K562 (cell line): ENCODE data around the gene PITPNC1.

Source experiments
- CXXC5 ChIP-seq: fragments of 250-450 bp; sonication (Bioruptor Pico); IDR thresholded peaks from 2 replicates; pipeline ENCODE4 v1.8.0; 2022; ENCODE audit warnings: inconsistent platforms, mild to moderate bottlenecking, moderate library complexity
- HMG20B ChIP-seq: fragments of 250-450 bp; sonication (Bioruptor Pico); IDR thresholded peaks from 2 replicates; pipeline ENCODE4 v1.5.0; 2021; ENCODE audit warnings: mild to moderate bottlenecking
- KLF16 ChIP-seq: IDR thresholded peaks from 2 replicates; pipeline ENCODE4 v1.6.1; 2016; ENCODE audit warnings: antibody characterized with exemption
- POLR2A ChIP-seq: fragments of 450-650 bp; conservative IDR thresholded peaks from 2 replicates; pipeline ENCODE4 v1.6.1; 2016
- PTRF ChIP-seq: fragments of 450-650 bp; IDR thresholded peaks from 2 replicates; pipeline ENCODE4 v1.6.1; 2016; ENCODE audit warnings: mild to moderate bottlenecking, missing genetic modification characterization, missing compliant biosample characterization
- RAD21 ChIP-seq, 2 experiments: fragments of 250-450 bp in 1 of 2; fragments of 450-650 bp in 1 of 2; sonication (Bioruptor Pico) in 1 of 2; formaldehyde crosslinking in 1 of 2; IDR thresholded peaks in 1 of 2; conservative IDR thresholded peaks in 1 of 2; 2 replicates each; pipeline versions ENCODE4 v1.4.0 to v1.8.0; 2020 to 2022; ENCODE audit warnings: mild to moderate bottlenecking in 2 of 2, moderate library complexity in 1 of 2
- SIN3B ChIP-seq: fragments of 450-650 bp; IDR thresholded peaks from 2 replicates; pipeline ENCODE4 v1.6.1; 2017; ENCODE audit warnings: low read depth, mild to moderate bottlenecking, moderate library complexity
- SIRT6 ChIP-seq: IDR thresholded peaks from one replicate; pipeline ENCODE4 v1.6.1; 2012; ENCODE audit warnings: low read depth, mild to moderate bottlenecking, control low read depth, inconsistent platforms, low read length, moderate library complexity
- SP1 ChIP-seq: sonication (generic); formaldehyde crosslinking; IDR thresholded peaks from 2 replicates; pipeline ENCODE4 v1.8.1; 2022; ENCODE audit warnings: mild to moderate bottlenecking, missing genetic modification reagents
- STAT5B ChIP-seq: fragments of 250-450 bp; sonication (Bioruptor Pico); IDR thresholded peaks from 2 replicates; pipeline ENCODE4 v1.8.0; 2021; ENCODE audit warnings: mild to moderate bottlenecking, inconsistent platforms
- ZKSCAN1 ChIP-seq: fragments of 150-350 bp; IDR thresholded peaks from 2 replicates; pipeline ENCODE4 v1.6.1; 2016; ENCODE audit warnings: low read depth, low read length
- ZNF263 ChIP-seq: sonication (generic); formaldehyde crosslinking; IDR thresholded peaks from 2 replicates; pipeline ENCODE4 v1.8.0; 2022; ENCODE audit warnings: mild to moderate bottlenecking, missing genetic modification reagents, borderline replicate concordance
- ZNF717 ChIP-seq: fragments of 250-450 bp; sonication (Bioruptor Pico); IDR thresholded peaks from 2 replicates; pipeline ENCODE4 v1.5.0; 2021
- TF ChIP-seq, protein P1 (sequence below), 3 experiments: IDR thresholded peaks in 2 of 3; conservative IDR thresholded peaks in 1 of 3; 2 replicates each; pipeline ENCODE4 v1.5.1; 2011 to 2012; ENCODE audit warnings: low read length in 3 of 3, mild to moderate bottlenecking in 3 of 3, control low read depth in 2 of 3, improper control_type of control experiment in 1 of 3, inconsistent platforms in 1 of 3, low read depth in 1 of 3, mixed read lengths in 1 of 3, moderate library complexity in 1 of 3; ENCODE audit not compliant: insufficient read depth in 2 of 3

DNA sequence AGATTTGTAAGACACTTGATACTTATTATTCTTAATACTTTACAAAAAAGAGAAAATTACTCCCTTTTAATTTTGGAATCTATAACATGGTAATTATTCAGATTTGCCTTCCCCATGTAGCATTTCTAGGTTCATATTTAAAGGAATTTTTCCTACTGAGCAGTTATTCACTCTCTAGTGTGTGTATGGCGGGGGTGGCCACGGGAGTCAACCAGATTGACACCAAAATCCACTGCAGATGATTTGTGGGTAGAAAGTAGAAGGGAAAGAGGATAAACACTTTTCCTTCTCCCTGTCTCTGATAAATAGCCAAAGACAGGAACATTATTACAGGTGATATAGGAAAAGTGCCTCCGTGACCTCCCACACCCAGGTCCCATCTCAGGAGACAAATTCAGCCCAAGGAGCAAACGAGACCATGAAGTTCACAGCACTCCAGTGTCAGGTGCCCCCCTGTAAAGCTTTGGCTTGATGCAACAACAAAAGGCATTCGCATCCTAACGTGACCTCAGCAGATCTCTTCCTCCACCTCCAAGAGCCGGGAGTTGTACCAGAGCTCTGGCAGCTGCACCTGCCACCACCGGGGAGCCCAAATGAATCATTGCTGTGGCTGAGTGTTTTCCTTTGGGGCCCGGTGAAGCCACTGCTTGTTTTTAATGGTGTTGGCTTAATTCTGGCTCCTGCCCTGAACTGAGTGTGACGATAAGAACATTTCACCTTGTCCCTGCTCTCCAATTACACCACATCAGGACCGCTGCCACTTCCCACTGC, 248.0 kb downstream of the PITPNC1 start:
- TF ChIP-seq STAT5B (no peak), HMG20B (CRISPR knock-in tag) (no peak), ZNF717 (no peak), PTRF (no peak), CXXC5 (CRISPR knock-in tag) (no peak), POLR2A (no peak), KLF16 (no peak), SIN3B (no peak), ZNF263 (CRISPR knock-in tag) (no peak), SIRT6 (no peak), SP1 (CRISPR knock-in tag) (no peak), ZKSCAN1 (no peak), RAD21 (CRISPR knock-in tag; conservative IDR thresholded peaks at IDR 0.05 in 1 of 2, IDR thresholded peaks at IDR 0.05 in 1 of 2) (no peak)
- TF ChIP-seq, protein P1, sequence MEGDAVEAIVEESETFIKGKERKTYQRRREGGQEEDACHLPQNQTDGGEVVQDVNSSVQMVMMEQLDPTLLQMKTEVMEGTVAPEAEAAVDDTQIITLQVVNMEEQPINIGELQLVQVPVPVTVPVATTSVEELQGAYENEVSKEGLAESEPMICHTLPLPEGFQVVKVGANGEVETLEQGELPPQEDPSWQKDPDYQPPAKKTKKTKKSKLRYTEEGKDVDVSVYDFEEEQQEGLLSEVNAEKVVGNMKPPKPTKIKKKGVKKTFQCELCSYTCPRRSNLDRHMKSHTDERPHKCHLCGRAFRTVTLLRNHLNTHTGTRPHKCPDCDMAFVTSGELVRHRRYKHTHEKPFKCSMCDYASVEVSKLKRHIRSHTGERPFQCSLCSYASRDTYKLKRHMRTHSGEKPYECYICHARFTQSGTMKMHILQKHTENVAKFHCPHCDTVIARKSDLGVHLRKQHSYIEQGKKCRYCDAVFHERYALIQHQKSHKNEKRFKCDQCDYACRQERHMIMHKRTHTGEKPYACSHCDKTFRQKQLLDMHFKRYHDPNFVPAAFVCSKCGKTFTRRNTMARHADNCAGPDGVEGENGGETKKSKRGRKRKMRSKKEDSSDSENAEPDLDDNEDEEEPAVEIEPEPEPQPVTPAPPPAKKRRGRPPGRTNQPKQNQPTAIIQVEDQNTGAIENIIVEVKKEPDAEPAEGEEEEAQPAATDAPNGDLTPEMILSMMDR (IDR thresholded peaks at IDR 0.05 in 2 of 3, conservative IDR thresholded peaks at IDR 0.05 in 1 of 3; ENCODE audit: insufficient read depth in 2 of 3, low read depth in 1 of 3, low read length in 3 of 3): no peak
